Spleen (tissue), 7 donors: Measurements from ENCODE around the gene FOSB.

Experiments
- POLR2A ChIP-seq, 3 donors: fragments of 450-650 bp; IDR thresholded peaks; one replicate each; pipeline ENCODE4 v1.5.1; 2017; ENCODE audit warnings: antibody characterized with exemption in 3 of 3, mild to moderate bottlenecking in 1 of 3
- TF ChIP-seq, protein P1 (sequence below), 11 experiments: fragments of 200-600 bp in 7 of 11; fragments of 450-650 bp in 4 of 11; sonication (generic) in 4 of 11; IDR thresholded peaks in 8 of 11; conservative IDR thresholded peaks in 3 of 11; 1 replicate in 7 of 11; 2 replicates in 4 of 11; pipeline versions ENCODE4 v1.4.0 to v1.8.0; 2016 to 2021; ENCODE audit warnings: antibody characterized with exemption in 11 of 11, inconsistent platforms in 4 of 11, mild to moderate bottlenecking in 1 of 11
- donor health status: DM: no; HTN: no; CAD: no; lungs with moderate emphysema.
- donor health status: DM: no; HTN: no; CAD: no.
- donor health status: DM: no; HTN: no; CAD: no.

DNA sequence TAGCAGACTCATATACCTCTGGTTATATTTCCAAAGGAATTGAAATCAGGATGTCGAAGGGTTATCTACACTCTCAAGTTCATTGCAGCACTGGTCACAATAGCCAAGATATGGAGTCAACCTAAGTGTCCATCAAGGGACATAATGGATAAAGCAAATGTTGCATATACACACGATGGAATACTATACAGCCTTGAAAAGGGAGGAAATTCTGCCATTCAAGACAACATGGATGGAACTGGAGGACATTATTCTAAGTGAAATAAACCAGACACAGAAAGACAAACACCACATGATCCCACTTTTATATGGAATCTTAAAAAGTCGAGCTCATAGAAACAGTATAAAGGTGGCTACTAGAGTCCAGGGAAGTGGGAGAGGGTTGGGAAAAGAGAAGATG, 30.5 kb upstream of the FOSB start:
- TF ChIP-seq, protein P1, sequence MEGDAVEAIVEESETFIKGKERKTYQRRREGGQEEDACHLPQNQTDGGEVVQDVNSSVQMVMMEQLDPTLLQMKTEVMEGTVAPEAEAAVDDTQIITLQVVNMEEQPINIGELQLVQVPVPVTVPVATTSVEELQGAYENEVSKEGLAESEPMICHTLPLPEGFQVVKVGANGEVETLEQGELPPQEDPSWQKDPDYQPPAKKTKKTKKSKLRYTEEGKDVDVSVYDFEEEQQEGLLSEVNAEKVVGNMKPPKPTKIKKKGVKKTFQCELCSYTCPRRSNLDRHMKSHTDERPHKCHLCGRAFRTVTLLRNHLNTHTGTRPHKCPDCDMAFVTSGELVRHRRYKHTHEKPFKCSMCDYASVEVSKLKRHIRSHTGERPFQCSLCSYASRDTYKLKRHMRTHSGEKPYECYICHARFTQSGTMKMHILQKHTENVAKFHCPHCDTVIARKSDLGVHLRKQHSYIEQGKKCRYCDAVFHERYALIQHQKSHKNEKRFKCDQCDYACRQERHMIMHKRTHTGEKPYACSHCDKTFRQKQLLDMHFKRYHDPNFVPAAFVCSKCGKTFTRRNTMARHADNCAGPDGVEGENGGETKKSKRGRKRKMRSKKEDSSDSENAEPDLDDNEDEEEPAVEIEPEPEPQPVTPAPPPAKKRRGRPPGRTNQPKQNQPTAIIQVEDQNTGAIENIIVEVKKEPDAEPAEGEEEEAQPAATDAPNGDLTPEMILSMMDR (IDR thresholded peaks at IDR 0.05 in 8 of 11, conservative IDR thresholded peaks at IDR 0.05 in 3 of 11) = no peak
- no peak for TF ChIP-seq POLR2A (IDR thresholded peaks at IDR 0.05)
